GM21619 (cell line): ENCODE data around the gene EVC2.

Experiments used
- ATAC-seq: cut with Tn5 transposase; IDR thresholded peaks from one replicate; pipeline ENCODE4 v1.9.1; 2021; ENCODE audit not compliant: unreplicated experiment

The EVC2 gene

GRCh38 chr4:5715357-5715756 lies 7.0 kb upstream of the EVC2 start:
- ATAC-seq: no peak

GRCh38 chr4:5713861-5714260 lies 5.5 kb upstream of the EVC2 start:
- ATAC-seq: no peak

GRCh38 chr4:5712931-5713330 lies 4.6 kb upstream of the EVC2 start:
- no peak for ATAC-seq

GRCh38 chr4:5712517-5712916 lies 4.2 kb upstream of the EVC2 start:
- ATAC-seq: no peak

- no peak for ATAC-seq
Observed at GRCh38 chr4:5711479-5712184, 3.3 kb upstream of the EVC2 start.

- no peak for ATAC-seq
Observed at GRCh38 chr4:5710961-5711478, 2.7 kb upstream of the EVC2 start, which contains the start of gene EVC. TSS of gene EVC (plus strand) at chr4:5711201. CDS start at chr4:5711381, 180 bp downstream.

- ATAC-seq: no peak
Observed at GRCh38 chr4:5710065-5710960, 2.0 kb upstream of the EVC2 start.

GRCh38 chr4:5709207-5709575 lies 832 bp upstream of the EVC2 start:
- no peak for ATAC-seq

- no peak for ATAC-seq
Observed at GRCh38 chr4:5707778-5708448, 446 bp downstream of the EVC2 start.

GRCh38 chr4:5707366-5707765 lies 993 bp downstream of the EVC2 start:
- no peak for ATAC-seq

GRCh38 chr4:5706486-5707290 lies 1.7 kb downstream of the EVC2 start:
- no peak for ATAC-seq

GRCh38 chr4:5705647-5706320 lies 2.6 kb downstream of the EVC2 start:
- no peak for ATAC-seq

GRCh38 chr4:5704276-5704675 lies 4.1 kb downstream of the EVC2 start:
- ATAC-seq: no peak

- ATAC-seq: no peak
Observed at GRCh38 chr4:5703831-5704230, 4.5 kb downstream of the EVC2 start.

GRCh38 chr4:5701971-5702370 lies 6.4 kb downstream of the EVC2 start:
- no peak for ATAC-seq

- ATAC-seq: no peak
Observed at GRCh38 chr4:5700459-5700858, 7.9 kb downstream of the EVC2 start.

GRCh38 chr4:5696341-5696740 lies 12.0 kb downstream of the EVC2 start:
- ATAC-seq: no peak

GRCh38 chr4:5693871-5694270 lies 14.5 kb downstream of the EVC2 start:
- ATAC-seq: no peak

- ATAC-seq: no peak
Observed at GRCh38 chr4:5691491-5692132, 16.7 kb downstream of the EVC2 start.

GRCh38 chr4:5689065-5689464 lies 19.3 kb downstream of the EVC2 start:
- no peak for ATAC-seq
